ENCODE measurements around the gene CYP17A1.
"Not testable (repeated sequence)": the region's sequence is repeated elsewhere in the genome, so short reads cannot be mapped to it uniquely, and the experiment has no call there.

The CYP17A1 gene

GRCh38 chr10:102853237-102853636 is 16.0 kb upstream of the CYP17A1 start:
- H3K27ac Mint-ChIP-seq; H3K4me1 Mint-ChIP-seq; DNase-seq (ENCODE audit: low spot score in 2 of 2); ATAC-seq (ENCODE audit: low read depth); H3K27me3 Mint-ChIP-seq; H3K9me3 Mint-ChIP-seq; H3K36me3 Mint-ChIP-seq; H3K4me3 Mint-ChIP-seq: not testable (repeated sequence)

- Mint-ChIP-seq H3K27ac (no peak overlapping the region), H3K4me3 (no peak overlapping the region), H3K4me1 (peaks cover 3% of the 10 kb centered on the region), H3K27me3 (no peaks in the 10 kb centered on the region), H3K36me3 (no peaks in the 10 kb centered on the region), H3K9me3 (no peaks in the 10 kb centered on the region)
- no peak for DNase-seq (ENCODE audit: low spot score in 2 of 2)
- no peak for ATAC-seq (ENCODE audit: low read depth)
Observed at GRCh38 chr10:102850025-102850518, 12.9 kb upstream of the CYP17A1 start.

GRCh38 chr10:102845352-102845902 is 8.2 kb upstream of the CYP17A1 start:
- Mint-ChIP-seq H3K9me3 (peaks cover 10% of the 10 kb centered on the region), H3K27me3 (peaks cover 11% of the 10 kb centered on the region)

GRCh38 chr10:102844190-102844776 is 7.1 kb upstream of the CYP17A1 start:
- not testable (repeated sequence) for H3K9me3 Mint-ChIP-seq; H3K36me3 Mint-ChIP-seq; H3K4me3 Mint-ChIP-seq; H3K4me1 Mint-ChIP-seq; ATAC-seq (ENCODE audit: low read depth); DNase-seq (ENCODE audit: low spot score in 2 of 2); H3K27ac Mint-ChIP-seq
- peaks cover 14% of the 10 kb centered on the region for H3K27me3 Mint-ChIP-seq

More at GRCh38 chr10:102845352-102845902, 8.2 kb upstream of the CYP17A1 start:
- ATAC-seq (ENCODE audit: low read depth) (no peak), DNase-seq (ENCODE audit: low spot score in 2 of 2) (no peak)
- no peaks in the 10 kb centered on the region for H3K4me1 Mint-ChIP-seq
- H3K27ac Mint-ChIP-seq, result no peak overlapping the region
- H3K4me3 Mint-ChIP-seq, result no peak overlapping the region
- H3K36me3 Mint-ChIP-seq, result no peaks in the 10 kb centered on the region

GRCh38 chr10:102843139-102843538 is 5.9 kb upstream of the CYP17A1 start:
- H3K36me3 Mint-ChIP-seq; H3K4me1 Mint-ChIP-seq; H3K27ac Mint-ChIP-seq; DNase-seq (ENCODE audit: low spot score in 2 of 2); H3K4me3 Mint-ChIP-seq; ATAC-seq (ENCODE audit: low read depth): not testable (repeated sequence)
- Mint-ChIP-seq H3K27me3 (peaks cover 14% of the 10 kb centered on the region), H3K9me3 (peaks cover 16% of the 10 kb centered on the region)

- Mint-ChIP-seq H3K4me1 (no peaks in the 10 kb centered on the region), H3K27ac (no peak overlapping the region), H3K4me3 (no peak overlapping the region), H3K9me3 (peaks cover 21% of the 10 kb centered on the region), H3K27me3 (peaks cover 14% of the 10 kb centered on the region), H3K36me3 (no peaks in the 10 kb centered on the region)
- DNase-seq (ENCODE audit: low spot score in 2 of 2) (no peak), ATAC-seq (ENCODE audit: low read depth) (no peak)
Observed at GRCh38 chr10:102841827-102842345, 4.7 kb upstream of the CYP17A1 start.

- peaks cover 14% of the 10 kb centered on the region for H3K27me3 Mint-ChIP-seq
- not testable (repeated sequence) for H3K36me3 Mint-ChIP-seq; H3K27ac Mint-ChIP-seq; H3K4me1 Mint-ChIP-seq; H3K4me3 Mint-ChIP-seq; DNase-seq (ENCODE audit: low spot score in 2 of 2); ATAC-seq (ENCODE audit: low read depth)
- peaks cover 16% of the 10 kb centered on the region for H3K9me3 Mint-ChIP-seq
Observed at GRCh38 chr10:102838276-102838927, 1.2 kb upstream of the CYP17A1 start.

GRCh38 chr10:102835007-102835482 is 2.2 kb downstream of the CYP17A1 start:
- Mint-ChIP-seq H3K4me3 (no peak overlapping the region), H3K27ac (no peak overlapping the region), H3K9me3 (peaks cover 11% of the 10 kb centered on the region), H3K27me3 (peaks cover 7% of the 10 kb centered on the region), H3K36me3 (peaks cover 4% of the 10 kb centered on the region), H3K4me1 (no peaks in the 10 kb centered on the region)
- ATAC-seq (ENCODE audit: low read depth) (peak; percentile 99), DNase-seq (ENCODE audit: low spot score in 2 of 2) (peak; percentile 74 to 78)

- H3K4me1 Mint-ChIP-seq, result no peaks in the 10 kb centered on the region
Observed at GRCh38 chr10:102834143-102834542, 3.1 kb downstream of the CYP17A1 start.

GRCh38 chr10:102832987-102833386 is 4.2 kb downstream of the CYP17A1 start:
- Mint-ChIP-seq H3K27ac (no peak overlapping the region), H3K27me3 (peaks cover 8% of the 10 kb centered on the region), H3K4me1 (no peaks in the 10 kb centered on the region), H3K9me3 (peaks cover 3% of the 10 kb centered on the region), H3K36me3 (peaks cover 4% of the 10 kb centered on the region), H3K4me3 (no peak overlapping the region)
- no peak for DNase-seq (ENCODE audit: low spot score in 2 of 2)
- ATAC-seq (ENCODE audit: low read depth), result no peak

More at GRCh38 chr10:102834143-102834542, 3.1 kb downstream of the CYP17A1 start:
- peaks cover 6% of the 10 kb centered on the region for H3K27me3 Mint-ChIP-seq
- H3K9me3 Mint-ChIP-seq, result peaks cover 11% of the 10 kb centered on the region
- DNase-seq (ENCODE audit: low spot score in 2 of 2) (no peak), ATAC-seq (ENCODE audit: low read depth) (no peak)
- H3K4me3 Mint-ChIP-seq, result no peak overlapping the region
- H3K27ac Mint-ChIP-seq, result no peak overlapping the region
- peaks cover 4% of the 10 kb centered on the region for H3K36me3 Mint-ChIP-seq

GRCh38 chr10:102832248-102832647 is 5.0 kb downstream of the CYP17A1 start:
- Mint-ChIP-seq H3K4me1 (no peaks in the 10 kb centered on the region), H3K27me3 (peaks cover 8% of the 10 kb centered on the region), H3K27ac (no peak overlapping the region), H3K36me3 (peaks cover 4% of the 10 kb centered on the region), H3K9me3 (no peaks in the 10 kb centered on the region), H3K4me3 (no peak overlapping the region)
- DNase-seq (ENCODE audit: low spot score in 2 of 2), result no peak
- no peak for ATAC-seq (ENCODE audit: low read depth)

- H3K27ac Mint-ChIP-seq, result no peak overlapping the region
- H3K4me3 Mint-ChIP-seq, result no peak overlapping the region
- ATAC-seq (ENCODE audit: low read depth), result no peak
- peaks cover 8% of the 10 kb centered on the region for H3K27me3 Mint-ChIP-seq
- peaks cover 4% of the 10 kb centered on the region for H3K36me3 Mint-ChIP-seq
- H3K4me1 Mint-ChIP-seq, result no peaks in the 10 kb centered on the region
- no peak for DNase-seq (ENCODE audit: low spot score in 2 of 2)
- no peaks in the 10 kb centered on the region for H3K9me3 Mint-ChIP-seq
Observed at GRCh38 chr10:102831322-102832071, 5.7 kb downstream of the CYP17A1 start.

- no peak overlapping the region for H3K27ac Mint-ChIP-seq
- H3K27me3 Mint-ChIP-seq, result peaks cover 8% of the 10 kb centered on the region
- H3K4me1 Mint-ChIP-seq, result no peaks in the 10 kb centered on the region
- ATAC-seq (ENCODE audit: low read depth) (no peak), DNase-seq (ENCODE audit: low spot score in 2 of 2) (no peak)
- no peaks in the 10 kb centered on the region for H3K9me3 Mint-ChIP-seq
- H3K4me3 Mint-ChIP-seq, result no peak overlapping the region
- H3K36me3 Mint-ChIP-seq, result peaks cover 4% of the 10 kb centered on the region
Observed at GRCh38 chr10:102827597-102827975, 9.6 kb downstream of the CYP17A1 start.
